ENCODE measurements around the gene WDFY4.

WDFY4 gene

DNA sequence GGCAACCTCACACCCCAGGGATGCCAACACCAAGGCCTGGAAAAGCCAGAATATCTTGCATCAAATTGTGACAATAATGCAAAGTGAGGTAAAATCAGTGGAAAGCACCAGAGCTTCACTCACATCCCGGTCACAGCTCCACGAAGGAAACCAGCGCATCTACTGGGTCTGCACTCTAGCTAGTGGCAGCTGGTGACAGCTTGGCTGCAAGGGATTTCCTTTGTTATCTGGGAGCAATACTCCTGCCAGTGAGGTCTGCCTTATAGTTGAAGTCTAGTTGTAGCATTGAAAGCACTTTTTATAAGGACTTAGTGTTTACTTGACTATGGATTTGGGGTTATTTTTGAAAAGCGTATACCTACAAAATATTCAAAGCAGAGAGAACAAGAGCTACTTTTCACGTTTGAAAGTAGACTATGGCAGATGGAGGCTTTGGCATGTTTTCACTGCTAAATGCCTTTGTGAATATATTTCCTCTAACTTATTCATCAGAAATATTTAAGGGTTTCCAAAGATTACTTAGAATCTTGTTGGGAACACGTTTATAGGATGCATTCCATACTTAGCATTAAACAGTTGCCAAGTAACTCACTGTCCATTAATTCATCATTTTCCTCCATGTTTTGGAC, 26.1 kb downstream of the WDFY4 start:
- no peak for DNase-seq (ENCODE audit: low spot score)

DNA sequence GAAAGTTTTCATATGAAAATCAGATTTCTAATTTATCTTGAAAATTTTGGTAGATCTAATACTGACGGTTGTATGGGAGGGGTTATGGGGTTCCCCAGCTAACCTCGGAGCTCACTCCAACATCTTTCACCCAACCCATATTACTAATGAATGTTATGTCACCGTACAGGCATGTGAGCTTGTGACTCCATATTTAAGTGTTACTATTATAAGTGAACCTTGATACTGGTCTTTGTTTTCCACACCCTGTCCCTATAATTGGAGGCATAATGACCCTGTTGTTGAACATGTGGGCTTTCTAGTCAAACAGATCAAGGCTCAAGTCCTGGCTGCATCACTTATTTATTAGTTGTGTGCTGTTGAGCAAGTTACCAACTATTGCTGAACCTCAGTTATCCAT, 27.2 kb downstream of the WDFY4 start:
- DNase-seq (ENCODE audit: low spot score): no peak

DNA sequence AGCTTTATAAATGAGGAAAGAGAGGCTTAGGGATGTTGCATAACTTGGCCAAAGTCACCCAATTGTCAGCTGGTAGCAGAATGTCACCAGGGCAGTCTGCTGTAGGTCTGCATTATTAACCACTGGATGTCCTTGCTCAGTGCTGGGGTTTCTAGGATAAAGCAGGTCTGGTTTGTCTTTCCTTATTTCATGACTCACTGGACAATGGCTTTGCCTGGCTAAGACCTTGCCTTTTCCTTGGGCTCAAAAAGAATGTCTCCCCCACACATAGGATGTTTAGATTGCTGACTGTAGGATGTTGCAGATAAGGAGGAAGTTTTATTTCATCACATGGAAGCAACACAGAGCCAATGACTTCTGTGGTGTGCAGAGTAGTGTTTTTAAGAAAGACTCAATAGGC, 29.4 kb downstream of the WDFY4 start:
- DNase-seq (ENCODE audit: low spot score): peak; percentile 9

DNA sequence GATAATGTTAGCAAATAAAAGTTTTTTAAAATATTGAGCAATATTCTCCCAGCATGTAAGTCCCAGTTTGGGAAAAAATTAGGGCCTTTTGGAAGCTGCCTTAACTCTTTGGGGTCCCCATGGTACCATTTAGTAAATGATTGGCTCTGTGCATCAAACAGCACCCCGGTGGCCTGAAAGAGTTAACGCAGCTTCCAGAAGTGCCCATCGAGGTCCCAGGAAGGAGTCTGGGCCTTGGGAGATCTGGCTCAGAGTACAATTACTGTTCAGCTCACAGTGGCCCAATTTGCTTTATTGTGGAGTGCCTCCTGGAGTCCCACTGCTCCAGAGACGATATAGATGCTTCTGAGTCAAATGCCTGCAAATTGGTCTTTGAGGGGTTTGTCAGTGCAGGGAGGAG, 31.7 kb downstream of the WDFY4 start:
- DNase-seq (ENCODE audit: low spot score): no peak

DNA sequence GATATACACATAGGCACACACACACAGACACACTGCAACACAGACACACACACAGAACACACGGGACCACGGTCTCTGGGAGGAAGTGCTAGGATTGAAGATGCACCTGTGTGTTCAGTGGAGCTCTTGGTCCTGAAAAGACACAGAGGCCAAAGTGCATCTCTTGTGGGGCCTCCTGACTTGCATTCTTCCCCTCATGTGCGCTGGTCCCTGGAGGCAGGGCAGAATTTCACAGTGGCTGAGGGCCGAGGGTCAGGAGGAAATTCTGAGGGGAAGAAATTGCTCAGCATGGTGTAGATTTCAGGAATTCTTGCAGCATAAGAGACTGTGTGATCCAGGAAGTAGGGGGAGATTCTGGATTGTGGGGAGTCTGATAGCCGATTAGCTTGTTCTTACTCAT, 35.9 kb downstream of the WDFY4 start:
- DNase-seq (ENCODE audit: low spot score): no peak

DNA sequence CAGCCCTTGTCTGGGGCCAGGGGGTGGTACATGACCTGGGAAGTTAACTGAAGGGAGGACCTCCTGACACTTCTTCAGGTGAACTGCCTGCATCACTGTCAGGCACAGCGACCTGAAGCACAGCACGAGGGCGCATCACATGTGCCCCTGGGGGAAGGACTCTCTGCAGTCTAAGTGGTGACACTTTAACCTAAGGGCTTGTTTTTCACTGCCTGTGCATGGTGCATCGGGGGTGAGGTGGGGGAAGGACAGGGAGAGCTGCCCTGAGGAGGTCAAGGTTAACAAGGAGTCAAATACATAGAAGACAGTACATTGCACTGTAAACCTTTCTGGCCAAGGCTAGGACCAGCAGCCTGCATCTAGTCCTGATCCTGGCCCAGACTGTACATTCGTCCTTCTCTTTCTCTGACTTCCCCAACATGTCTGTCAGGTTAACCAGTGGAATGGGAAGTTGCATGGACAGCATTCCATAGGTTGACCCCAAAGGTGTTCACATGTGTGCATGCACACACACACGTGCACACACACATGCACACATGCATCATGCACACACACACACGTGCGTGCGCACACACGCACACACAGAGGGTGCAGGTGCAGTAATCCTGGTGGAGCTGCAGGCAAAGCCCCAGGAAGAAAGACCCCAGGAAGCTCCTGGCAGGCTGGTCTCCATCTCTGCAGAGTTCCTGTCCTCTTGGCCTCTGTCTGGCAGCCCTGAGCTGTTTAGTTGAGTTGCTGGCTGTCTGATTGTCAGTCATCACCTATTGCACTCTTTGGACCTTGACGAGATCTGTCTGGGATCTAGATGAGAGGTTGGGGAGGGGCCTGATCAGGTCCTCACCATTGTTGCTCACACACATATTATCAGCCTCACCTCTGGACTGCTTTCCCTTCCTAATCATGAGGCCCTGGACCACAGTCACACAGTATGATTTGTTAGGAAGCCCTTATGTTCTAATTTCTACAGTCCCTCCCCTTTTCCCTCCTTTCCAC, 37.8 kb downstream of the WDFY4 start:
- DNase-seq (ENCODE audit: low spot score): no peak

DNA sequence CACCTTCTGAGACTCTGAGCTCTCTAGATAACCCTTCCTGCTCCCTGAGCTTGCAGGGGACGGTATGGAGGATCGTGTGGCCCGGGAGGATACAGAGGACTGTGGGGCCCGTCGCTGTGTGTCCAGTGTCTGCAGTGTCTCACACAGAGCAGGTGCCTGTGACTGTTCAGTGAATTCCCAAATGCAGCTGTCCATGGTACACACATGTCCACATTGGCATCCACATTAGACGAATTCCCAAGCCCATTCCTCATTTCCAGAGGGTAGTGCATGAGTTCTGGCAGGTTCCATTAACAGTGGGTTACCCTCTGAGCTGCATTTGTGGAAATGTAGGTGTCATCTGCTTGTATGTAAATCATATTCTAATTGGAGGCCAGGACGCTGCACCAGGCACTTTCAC, 39.5 kb downstream of the WDFY4 start:
- no peak for DNase-seq (ENCODE audit: low spot score)

DNA sequence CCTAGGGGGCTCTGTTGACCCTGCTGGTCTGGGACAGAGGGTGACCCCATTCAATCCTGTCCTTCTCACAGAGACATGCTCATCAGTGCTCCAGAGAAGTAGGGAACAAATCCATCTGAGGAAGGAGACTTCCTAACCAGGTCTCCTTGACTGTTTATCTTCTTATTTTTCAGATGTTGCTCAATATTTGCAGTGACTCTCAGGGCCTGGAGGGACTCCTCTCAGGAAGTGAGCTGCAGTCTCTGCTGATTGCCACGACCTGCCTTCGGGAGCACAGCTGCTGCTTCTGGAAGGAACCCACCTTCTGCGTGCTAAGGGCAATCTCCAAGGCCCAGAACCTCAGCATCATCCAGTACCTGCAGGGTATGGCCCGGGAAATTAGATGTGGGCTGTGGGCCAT, 41.0 kb downstream of the WDFY4 start:
- DNase-seq (ENCODE audit: low spot score): no peak

DNA sequence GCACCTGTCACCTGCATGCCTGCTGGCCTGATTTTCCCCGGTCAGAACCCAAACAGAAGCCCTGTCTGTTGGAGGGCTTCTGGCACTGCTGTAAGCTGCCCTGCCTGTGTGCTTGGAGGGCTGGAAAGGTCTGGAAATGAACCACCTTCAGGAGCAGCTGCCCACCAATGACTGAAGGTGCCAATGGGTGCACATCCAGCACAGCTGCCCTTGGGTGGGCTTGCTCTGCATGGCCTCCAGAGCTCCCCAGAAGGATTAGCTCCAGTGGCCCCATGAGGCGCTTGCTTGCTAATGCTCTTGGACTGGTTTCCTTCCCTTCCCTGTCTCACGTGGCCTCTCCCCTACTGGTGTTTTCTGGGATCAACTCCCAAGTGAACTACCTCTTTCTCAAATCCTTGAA, 43.2 kb downstream of the WDFY4 start:
- no peak for DNase-seq (ENCODE audit: low spot score)

DNA sequence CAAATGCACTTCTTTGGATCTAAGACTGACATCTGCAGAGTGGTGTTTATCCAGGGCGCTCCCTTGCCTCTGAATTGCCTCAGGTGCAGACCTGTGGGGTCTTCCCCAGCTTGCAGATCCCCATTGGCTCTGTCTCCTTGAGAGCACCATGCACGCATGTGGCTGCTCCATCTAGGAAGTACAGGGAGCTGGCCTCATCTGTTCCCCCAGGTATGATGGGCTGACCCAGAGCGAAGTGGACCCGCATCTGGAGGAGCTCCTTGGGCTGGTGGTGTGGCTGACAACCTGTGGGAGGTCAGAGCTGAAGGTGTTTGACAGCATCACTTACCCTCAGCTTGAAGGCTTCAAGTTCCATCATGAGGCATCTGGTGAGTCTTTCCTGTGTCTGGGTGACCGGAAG, 44.5 kb downstream of the WDFY4 start:
- DNase-seq (ENCODE audit: low spot score): no peak

DNA sequence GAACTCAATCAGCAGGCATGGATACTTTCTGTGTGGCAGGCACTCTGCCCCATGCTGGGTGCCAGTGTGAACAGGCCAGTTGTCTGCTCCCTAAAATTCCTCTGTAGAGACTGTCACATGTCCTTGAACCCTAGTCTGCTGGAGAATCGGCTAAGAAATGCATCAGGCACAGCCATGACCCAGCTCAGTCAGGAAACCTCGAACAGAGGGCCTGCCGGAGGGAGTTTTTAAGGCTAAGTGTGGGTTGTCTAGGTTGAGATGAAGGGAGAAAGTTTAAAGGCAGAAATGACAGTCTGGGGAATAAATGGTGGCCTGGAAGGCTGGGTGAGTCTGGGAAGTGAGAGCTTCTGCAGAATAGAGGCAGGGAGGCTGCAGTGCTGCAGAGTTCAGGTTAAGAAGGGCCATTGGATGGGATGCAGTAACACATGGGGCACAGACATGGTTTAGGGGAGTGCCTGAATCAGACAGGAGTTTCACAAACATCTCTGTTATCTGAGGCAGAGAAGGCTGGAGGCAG, 45.3 kb downstream of the WDFY4 start:
- DNase-seq (ENCODE audit: low spot score): no peak

DNA sequence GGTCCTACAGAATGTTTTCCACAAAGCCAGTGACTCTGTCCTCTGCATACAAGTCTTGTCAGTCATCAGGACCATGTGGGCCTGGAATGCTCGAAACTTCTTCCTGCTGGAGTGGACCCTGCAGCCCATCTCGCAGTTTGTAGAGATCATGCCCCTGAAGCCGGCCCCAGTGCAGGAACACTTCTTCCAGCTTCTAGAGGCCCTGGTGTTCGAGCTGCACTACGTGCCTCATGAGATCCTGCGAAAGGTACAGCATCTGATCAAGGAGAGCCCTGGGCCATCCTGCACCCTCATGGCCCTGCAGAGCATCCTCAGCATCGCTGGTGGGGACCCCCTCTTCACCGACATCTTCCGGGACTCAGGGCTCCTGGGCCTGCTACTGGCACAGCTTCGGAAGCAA, 46.5 kb downstream of the WDFY4 start:
- DNase-seq (ENCODE audit: low spot score): no peak

DNA sequence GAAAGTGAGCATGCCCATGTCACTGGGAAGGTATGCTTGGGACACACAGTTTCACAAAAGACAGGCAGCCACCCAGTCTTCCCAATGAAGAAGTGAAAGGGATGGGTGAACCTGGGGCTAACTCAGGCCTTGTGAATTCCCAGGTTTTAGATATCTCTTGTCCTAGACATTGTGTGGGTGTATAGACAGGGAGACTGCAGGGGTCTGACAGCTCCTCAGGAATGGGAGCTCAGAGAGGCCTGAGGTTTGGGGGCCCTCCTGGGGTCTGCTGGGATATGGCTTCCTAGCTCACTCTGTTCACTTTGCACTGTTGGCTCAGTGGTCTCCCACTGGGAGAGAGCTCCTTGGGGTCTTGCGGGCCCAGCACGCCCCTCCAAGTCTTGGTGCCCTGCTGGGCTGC, 47.0 kb downstream of the WDFY4 start:
- no peak for DNase-seq (ENCODE audit: low spot score)

DNA sequence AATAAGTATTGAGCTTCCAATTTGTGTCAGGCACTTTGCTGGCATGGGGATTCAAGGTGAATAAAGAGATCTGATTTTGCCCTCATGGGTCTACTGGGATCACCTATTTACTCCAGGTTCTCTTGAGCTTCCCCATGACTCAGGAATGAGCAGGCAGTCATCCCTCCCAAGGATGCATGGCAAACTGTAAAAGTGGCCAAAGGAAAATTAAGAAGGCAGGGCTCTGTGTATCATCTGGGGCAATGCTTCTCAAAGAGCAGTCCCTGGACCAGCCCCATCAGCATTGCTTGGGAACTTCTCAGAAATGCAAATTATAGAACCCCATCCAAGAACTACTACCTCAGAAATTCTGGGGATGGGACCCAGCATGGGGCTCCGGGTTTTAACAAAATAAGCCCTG, 48.7 kb downstream of the WDFY4 start:
- no peak for DNase-seq (ENCODE audit: low spot score)

DNA sequence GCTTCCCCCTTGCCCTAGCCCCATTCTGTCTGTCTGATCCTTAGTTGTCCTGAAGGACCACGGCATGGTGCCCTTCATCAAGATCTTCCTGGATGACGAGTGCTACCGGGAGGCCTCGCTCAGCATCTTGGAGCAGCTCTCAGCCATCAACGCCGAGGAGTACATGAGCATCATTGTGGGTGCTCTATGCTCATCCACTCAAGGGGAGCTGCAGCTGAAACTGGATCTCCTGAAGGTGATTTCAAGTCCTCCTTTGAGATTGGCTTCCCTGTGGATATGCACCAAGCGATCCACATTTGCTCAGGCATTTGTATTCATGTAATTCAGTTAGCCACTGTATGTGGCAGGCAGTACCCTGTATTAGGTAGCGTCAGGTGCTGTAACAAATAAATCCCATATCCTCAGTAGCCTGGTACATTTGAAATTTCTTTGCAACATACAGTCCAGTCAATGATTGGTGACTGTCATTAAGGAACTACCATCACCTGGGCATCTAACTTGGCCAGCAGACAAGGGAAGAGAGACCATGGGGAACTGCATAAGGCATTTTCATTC, 51.2 kb downstream of the WDFY4 start:
- DNase-seq (ENCODE audit: low spot score): no peak

DNA sequence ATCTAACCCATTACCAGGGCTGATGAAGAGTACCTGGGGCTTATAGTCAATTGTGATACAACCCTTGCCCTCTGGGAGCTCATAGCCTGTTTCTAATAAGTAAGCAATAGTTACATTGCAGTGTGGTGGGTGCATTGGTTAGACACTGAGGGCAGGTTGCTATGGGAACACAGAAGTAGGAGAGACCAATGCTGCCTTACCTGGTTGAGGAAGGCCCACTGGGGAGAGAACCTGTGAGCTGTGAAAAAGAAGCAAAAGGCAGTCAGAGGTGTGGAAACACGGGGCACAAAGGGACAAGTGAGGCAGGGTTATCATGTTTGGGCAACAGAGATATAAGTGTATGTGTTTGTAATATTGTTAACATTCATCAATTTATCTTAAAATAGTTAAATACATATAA, 51.9 kb downstream of the WDFY4 start:
- DNase-seq (ENCODE audit: low spot score): no peak

DNA sequence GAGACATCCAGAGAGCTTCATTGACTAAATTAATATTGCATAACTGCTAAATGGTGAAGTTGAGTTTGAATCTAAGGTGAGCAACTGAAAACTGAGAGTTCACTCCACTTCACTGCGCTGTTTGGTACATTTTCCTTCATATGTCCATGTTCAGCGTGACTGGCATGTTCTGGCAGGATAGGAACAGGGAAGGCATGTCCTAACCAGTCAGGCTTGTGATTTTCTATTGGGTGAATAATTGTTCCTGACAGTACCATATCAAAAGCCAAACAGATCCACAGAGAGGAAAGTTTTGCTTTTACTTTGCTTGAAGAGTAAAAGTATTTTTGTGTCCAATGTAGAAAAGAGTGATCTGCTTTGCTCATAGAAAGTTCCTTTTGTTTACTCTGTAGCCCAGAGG, 53.2 kb downstream of the WDFY4 start:
- no peak for DNase-seq (ENCODE audit: low spot score)

DNA sequence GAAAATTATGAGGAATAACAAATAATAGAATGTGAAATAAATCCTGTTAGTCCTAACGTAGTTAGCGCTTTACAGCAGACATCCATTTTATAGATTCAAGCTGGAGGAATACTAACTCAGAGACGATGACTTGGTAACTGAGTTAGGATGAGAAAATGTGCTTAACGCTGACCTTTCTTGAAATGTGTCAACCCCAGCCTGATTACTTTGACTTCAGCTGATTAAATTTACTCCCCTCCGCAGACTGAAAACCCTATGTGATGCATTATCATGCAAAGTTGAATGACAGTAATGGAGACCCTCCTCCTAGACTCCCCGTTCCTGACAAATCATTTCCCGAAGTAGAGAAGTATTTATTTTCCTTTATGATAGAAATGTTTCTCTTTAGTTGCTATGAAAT, 54.5 kb downstream of the WDFY4 start:
- no peak for DNase-seq (ENCODE audit: low spot score)

DNA sequence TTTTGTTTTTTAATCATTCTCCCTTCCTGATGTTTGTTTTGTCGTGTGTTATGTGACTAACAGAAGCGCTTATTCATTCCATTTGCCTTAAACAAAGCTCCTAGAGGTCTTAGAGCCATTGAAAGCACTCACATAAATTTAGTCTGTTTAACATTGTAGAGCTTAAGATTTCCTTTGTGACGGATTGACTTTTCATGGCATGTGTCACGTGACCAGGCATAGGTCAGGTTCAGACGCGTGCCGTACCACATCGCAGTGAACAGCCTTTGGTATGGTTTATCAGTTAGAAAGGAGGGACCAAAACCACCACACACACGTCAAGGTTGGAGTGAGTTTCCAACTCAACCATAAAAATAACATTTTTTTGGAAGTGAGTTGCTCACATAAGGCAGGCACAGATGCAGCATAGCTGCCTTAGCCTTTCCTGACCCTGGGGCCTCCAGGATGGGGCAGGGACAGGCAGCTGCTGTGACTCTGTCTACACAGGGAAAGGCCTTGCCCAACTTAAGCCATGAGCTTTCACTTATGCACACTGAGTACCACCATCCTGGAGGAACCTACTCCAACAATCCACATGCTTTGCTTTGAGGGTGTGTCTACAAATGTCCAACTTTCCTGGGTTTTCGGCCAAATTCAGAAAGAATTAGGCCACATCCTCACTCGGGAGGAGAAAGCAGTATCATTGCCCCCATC, 55.5 kb downstream of the WDFY4 start:
- DNase-seq (ENCODE audit: low spot score): no peak

DNA sequence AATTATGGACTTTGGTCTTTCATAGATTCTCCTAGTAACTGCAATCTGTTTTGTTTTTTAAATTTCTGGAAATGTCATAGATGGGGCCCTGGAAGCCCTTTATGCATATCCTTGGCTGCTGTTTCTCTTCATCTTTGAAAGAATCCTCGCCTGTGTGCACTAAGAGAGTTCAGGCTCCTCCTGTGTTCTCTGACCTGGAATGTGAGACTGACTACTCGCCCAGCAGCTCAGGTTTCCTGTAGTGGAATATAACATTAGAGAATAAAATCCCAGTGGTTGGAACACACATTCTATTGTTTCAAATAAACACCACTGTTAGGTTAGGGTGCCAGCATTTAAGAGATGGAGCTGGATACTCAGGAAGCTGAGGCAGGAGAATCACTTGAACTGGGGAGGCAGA, 56.3 kb downstream of the WDFY4 start:
- no peak for DNase-seq (ENCODE audit: low spot score)

DNA sequence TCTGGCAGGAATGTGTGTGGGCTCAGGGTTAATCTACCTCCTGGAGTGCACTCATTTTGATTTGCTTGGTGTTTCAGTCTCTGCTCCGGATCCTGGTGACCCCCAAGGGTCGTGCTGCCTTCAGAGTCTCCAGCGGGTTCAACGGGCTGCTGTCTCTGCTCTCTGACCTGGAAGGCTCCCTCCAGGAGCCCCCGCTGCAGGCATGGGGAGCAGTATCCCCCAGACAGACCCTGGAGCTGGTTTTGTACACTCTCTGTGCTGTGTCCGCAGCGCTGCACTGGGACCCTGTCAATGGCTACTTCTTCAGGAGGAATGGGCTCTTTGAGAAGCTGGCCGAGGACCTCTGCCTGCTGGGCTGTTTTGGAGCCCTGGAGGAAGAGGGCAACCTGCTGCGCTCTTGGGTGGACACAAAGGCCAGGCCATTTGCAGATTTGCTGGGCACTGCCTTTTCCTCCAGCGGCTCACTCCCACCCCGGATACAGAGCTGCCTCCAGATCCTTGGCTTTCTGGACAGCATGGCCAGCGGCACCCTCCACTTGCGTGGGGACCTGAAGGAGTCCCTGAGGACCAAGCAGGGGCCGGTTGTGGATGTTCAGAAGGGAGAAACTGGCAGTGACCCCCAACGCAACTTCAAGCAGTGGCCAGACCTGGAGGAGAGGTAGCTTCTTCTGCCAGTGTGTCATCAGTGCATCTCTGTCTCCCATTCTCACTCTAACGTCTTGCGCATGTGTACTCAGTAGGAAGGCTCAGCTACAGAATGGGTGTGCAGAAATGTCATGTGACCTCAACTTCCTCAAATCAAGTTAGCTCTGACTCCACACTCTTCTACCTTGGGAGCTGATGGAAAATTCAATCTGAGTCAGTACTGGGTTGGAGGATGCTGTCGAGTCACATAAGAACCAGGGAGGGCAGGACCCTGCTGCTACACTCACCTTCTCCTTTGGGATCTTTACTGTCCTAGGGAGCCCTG, 58.5 kb downstream of the WDFY4 start:
- DNase-seq (ENCODE audit: low spot score): peak; percentile 18
